ENCODE data around the gene PCNX1.
"Not testable (repeated sequence)": the region's sequence is repeated elsewhere in the genome, so short reads cannot be mapped to it uniquely, and the experiment has no call there.

The PCNX1 gene

GRCh38 chr14:70972107-70972976 lies 65.1 kb downstream of the PCNX1 start:
- DNase-seq = peak in 1 of 2 experiments; percentile 54

GRCh38 chr14:70976591-70976990 lies 69.3 kb downstream of the PCNX1 start:
- no peak for DNase-seq

GRCh38 chr14:70981000-70981952 lies 74.0 kb downstream of the PCNX1 start:
- no peak for DNase-seq

GRCh38 chr14:70982200-70982599 lies 74.9 kb downstream of the PCNX1 start:
- no peak for DNase-seq

- DNase-seq = no peak
These were observed 79.8 kb downstream of the PCNX1 start for GRCh38 chr14:70987041-70987440.

GRCh38 chr14:70988452-70988851 lies 81.2 kb downstream of the PCNX1 start:
- DNase-seq = no peak

- DNase-seq = no peak
These were observed 86.7 kb downstream of the PCNX1 start for GRCh38 chr14:70993931-70994330.

- DNase-seq = no peak
These were observed 88.0 kb downstream of the PCNX1 start for GRCh38 chr14:70995211-70995610.

GRCh38 chr14:70995671-70996070 lies 88.4 kb downstream of the PCNX1 start:
- DNase-seq = no peak

- DNase-seq = no peak
These were observed 91.9 kb downstream of the PCNX1 start for GRCh38 chr14:70999117-70999516.

- no peak for DNase-seq
These were observed 92.8 kb downstream of the PCNX1 start for GRCh38 chr14:71000091-71000490.

- no peak for DNase-seq
These were observed 94.5 kb downstream of the PCNX1 start for GRCh38 chr14:71001742-71002141.

- no peak for DNase-seq
These were observed 95.9 kb downstream of the PCNX1 start for GRCh38 chr14:71003156-71003555.

- DNase-seq = no peak
These were observed 97.2 kb downstream of the PCNX1 start for GRCh38 chr14:71004481-71004880.

- DNase-seq = no peak
These were observed 97.8 kb downstream of the PCNX1 start for GRCh38 chr14:71005076-71005475.

GRCh38 chr14:71006200-71006563 lies 98.9 kb downstream of the PCNX1 start:
- no peak for DNase-seq

- DNase-seq = no peak
These were observed 104.2 kb downstream of the PCNX1 start for GRCh38 chr14:71011479-71011878.

- no peak for DNase-seq
These were observed 105.6 kb downstream of the PCNX1 start for GRCh38 chr14:71012888-71013287.

- DNase-seq = no peak
These were observed 106.4 kb downstream of the PCNX1 start for GRCh38 chr14:71013551-71014192.

- DNase-seq = not testable (repeated sequence)
These were observed 112.7 kb downstream of the PCNX1 start for GRCh38 chr14:71019917-71020316.

GRCh38 chr14:71021347-71022011 lies 114.2 kb downstream of the PCNX1 start:
- no peak for DNase-seq

GRCh38 chr14:71022012-71022869 lies 115.0 kb downstream of the PCNX1 start:
- no peak for DNase-seq
